Measurements from ENCODE around the gene RPA1.

The RPA1 gene

DNA sequence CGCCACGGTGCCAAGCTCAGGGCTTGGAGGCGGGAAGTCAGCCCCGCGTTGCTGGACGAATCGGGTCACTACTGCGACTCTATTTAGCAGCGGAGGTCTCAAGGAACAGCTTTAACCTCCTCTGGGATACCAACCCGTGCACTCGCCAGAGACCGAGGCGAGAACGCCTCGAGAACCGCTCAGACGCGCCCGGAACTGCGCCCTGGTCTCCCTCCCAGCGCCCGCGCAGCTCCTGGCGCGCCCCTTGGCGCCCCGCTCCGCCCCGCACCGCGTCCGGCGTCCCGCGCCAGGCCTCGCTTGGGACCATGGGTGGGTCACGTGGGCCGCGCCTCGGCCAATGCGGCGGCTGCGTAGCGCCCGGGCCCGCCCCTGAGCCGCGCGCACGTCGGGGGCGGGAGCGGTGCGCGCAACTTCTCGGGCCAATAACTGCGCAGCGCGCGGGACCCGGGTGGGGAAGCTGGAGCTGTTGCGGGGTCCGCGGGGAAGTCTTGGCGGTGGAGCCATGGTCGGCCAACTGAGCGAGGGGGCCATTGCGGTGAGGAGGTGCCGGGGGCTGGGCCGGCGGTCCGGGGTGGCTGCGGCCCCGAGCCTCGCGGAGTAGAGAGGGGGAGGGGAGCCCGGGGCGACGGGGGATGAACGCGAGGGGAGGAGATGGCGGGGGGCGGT lies at the start of gene RPA1, which contains the start of gene SMYD4:
Gene RPA1, plus strand, starts transcription at position 414 of the 666 bp plus-strand sequence. Its CDS starts 89 bp downstream, at position 503.
Gene SMYD4, minus strand, starts transcription at position 311 of the 666 bp plus-strand sequence. CDS start 1,908 bp downstream, outside the sequence.
- peak within 1 kb of the TSS; percentile 79 for H3K4me3 ChIP-seq (replicated peaks; ENCODE audit: low read depth, low read length)
- TF ChIP-seq, protein P1, sequence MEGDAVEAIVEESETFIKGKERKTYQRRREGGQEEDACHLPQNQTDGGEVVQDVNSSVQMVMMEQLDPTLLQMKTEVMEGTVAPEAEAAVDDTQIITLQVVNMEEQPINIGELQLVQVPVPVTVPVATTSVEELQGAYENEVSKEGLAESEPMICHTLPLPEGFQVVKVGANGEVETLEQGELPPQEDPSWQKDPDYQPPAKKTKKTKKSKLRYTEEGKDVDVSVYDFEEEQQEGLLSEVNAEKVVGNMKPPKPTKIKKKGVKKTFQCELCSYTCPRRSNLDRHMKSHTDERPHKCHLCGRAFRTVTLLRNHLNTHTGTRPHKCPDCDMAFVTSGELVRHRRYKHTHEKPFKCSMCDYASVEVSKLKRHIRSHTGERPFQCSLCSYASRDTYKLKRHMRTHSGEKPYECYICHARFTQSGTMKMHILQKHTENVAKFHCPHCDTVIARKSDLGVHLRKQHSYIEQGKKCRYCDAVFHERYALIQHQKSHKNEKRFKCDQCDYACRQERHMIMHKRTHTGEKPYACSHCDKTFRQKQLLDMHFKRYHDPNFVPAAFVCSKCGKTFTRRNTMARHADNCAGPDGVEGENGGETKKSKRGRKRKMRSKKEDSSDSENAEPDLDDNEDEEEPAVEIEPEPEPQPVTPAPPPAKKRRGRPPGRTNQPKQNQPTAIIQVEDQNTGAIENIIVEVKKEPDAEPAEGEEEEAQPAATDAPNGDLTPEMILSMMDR (IDR thresholded peaks at IDR 0.05; ENCODE audit: low read length, missing control alignments), result no peak
- DNase-seq (ENCODE audit: low read depth), result peak; percentile 81

DNA sequence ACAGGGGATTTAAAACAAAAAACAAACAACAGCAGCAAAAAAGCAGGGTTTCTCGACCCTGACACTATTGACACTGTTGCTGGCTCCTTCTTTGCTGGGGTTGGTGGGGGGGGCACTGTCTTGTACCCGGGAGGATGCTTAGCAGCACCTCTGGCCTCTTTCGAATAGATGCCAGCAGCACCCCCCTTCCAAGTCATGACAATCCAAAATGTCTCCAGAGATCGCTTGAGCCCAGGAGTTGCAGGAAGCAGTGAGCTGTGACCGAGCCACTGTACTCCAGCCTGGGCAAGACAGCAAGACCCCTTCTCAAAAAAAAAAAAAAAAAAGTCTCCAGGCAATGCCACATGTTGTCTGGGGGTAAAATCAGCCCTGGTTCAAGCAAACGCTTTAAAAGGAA lies 47.6 kb upstream of the RPA1 start:
- TF ChIP-seq, protein P1 (IDR thresholded peaks at IDR 0.05; ENCODE audit: low read length, missing control alignments), result no peak
- no peak for DNase-seq (ENCODE audit: low read depth)
- no peak overlapping the region for H3K4me3 ChIP-seq (replicated peaks; ENCODE audit: low read depth, low read length)

DNA sequence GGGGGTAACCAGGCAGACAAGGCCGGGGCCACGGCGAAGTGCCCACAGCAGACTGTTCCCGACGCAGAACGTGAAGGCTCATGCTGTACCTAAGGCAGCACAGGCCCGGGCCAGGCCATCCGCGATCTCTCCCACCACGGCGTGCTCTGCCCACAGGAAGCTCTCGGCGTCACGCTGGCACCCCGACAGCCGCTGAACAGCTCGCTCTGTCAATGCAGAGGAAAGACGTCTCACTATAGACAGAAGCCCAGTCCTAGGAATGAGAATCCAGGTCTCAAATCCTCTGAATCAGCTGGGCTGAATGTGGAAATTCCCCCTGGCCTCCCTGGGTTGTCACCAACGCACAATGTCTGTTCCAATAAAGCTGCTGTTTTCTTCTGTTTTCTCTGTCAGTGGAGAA lies 46.5 kb upstream of the RPA1 start:
- H3K4me3 ChIP-seq (replicated peaks; ENCODE audit: low read depth, low read length), result no peak overlapping the region
- TF ChIP-seq, protein P1 (IDR thresholded peaks at IDR 0.05; ENCODE audit: low read length, missing control alignments), result no peak
- peak; percentile 45 for DNase-seq (ENCODE audit: low read depth)

DNA sequence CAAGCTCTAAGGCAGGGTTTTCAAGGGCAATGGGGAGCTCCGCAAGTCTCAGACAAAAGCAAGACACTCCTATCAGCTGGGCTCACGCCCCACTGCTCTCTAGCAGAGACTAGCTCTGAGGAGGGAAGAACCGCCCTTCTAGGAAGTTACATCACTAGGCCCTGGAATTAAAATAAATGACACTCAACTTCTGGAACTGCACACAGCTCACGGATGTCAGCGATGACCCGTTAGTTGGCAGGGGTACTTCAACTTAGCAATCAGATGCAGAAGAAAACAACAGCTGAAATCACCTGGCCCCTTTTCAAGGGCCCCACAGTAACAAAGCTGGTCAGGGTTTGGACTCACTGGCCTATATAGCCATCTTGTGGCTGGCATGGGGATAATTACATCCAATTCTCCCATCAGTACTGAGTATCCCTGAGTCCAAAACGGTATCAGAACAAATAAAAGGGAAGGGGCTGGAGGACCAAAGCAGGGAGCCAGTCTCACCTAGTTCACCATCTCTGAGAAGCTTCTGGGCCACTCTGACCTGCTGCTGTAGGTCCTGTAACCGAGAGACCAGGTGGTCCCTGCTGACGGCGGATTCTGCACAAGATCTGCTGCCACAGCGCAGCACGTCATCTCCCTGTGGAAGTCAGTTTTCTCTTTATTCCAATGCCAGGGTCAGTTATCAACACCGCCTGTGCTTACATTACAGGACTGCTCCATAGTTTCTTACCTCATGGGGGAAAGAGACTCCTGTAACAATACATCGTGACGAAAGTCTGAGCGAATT lies 45.8 kb upstream of the RPA1 start:
- H3K4me3 ChIP-seq (replicated peaks; ENCODE audit: low read depth, low read length), result no peak overlapping the region
- DNase-seq (ENCODE audit: low read depth), result peak; percentile 98
- TF ChIP-seq, protein P1 (IDR thresholded peaks at IDR 0.05; ENCODE audit: low read length, missing control alignments), result peak; percentile 80

DNA sequence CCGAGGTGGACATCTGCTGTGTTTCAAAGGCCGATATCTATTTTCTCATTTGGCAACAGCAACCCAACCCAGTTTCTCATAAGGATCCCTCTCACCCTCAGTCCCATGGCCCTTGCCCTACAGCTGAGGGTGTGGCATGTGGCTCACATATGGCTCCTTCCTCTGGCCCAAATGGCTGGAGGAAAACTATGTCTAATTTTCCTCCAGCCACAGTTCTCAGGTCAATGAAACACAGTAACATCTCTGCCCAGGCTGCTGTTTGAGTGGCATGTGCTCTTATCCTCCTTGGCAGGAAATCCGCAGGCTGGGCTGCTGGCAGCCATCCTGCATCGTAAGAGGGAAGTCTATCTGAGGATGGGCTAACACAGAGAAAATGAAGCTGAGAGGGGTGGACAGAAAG lies 43.9 kb upstream of the RPA1 start:
- DNase-seq (ENCODE audit: low read depth), result no peak
- TF ChIP-seq, protein P1 (IDR thresholded peaks at IDR 0.05; ENCODE audit: low read length, missing control alignments), result no peak
- no peak overlapping the region for H3K4me3 ChIP-seq (replicated peaks; ENCODE audit: low read depth, low read length)

DNA sequence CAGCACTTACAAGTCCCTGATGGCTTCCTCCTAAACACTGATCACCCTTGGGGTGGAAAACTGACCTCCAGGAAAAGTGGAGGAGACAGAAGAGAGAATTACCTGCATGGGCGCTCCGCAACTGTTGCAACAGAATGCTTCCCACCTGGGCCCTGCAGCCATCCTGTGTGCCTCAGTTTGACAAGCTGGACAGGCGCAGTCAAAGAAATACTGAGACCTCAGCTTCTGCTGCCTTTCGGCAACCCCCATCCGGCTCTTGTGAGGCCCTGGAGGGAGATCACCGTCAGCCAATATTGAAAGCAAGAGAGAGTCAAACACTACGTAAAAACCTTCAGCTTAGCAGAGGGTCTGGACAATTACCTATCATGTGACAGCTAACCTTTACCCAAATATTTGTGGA lies 43.1 kb upstream of the RPA1 start:
- no peak overlapping the region for H3K4me3 ChIP-seq (replicated peaks; ENCODE audit: low read depth, low read length)
- TF ChIP-seq, protein P1 (IDR thresholded peaks at IDR 0.05; ENCODE audit: low read length, missing control alignments), result no peak
- DNase-seq (ENCODE audit: low read depth), result no peak
